ENCODE results near the gene ATXN10.

DNA sequence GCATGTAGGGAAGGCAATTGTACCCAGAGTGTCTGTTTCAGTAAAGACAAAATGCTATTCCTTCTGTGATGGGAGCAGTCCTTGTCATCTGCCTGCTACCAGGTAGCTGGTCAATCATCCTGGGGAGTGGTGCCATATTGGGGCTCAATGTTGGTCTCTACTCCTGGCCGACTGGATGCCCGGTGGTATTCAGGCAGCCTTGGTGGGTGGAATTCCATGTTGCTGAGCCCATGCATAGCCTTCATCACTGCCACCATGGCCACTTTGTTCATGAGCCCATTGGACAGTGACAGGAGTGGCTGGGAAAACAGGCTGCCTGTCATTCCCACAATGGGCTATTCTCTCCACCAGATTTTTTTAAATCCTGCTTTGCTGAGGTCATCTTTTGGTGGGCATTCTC is 184.3 kb downstream of the ATXN10 start:
- TF ChIP-seq, protein P1, sequence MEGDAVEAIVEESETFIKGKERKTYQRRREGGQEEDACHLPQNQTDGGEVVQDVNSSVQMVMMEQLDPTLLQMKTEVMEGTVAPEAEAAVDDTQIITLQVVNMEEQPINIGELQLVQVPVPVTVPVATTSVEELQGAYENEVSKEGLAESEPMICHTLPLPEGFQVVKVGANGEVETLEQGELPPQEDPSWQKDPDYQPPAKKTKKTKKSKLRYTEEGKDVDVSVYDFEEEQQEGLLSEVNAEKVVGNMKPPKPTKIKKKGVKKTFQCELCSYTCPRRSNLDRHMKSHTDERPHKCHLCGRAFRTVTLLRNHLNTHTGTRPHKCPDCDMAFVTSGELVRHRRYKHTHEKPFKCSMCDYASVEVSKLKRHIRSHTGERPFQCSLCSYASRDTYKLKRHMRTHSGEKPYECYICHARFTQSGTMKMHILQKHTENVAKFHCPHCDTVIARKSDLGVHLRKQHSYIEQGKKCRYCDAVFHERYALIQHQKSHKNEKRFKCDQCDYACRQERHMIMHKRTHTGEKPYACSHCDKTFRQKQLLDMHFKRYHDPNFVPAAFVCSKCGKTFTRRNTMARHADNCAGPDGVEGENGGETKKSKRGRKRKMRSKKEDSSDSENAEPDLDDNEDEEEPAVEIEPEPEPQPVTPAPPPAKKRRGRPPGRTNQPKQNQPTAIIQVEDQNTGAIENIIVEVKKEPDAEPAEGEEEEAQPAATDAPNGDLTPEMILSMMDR (conservative IDR thresholded peaks at IDR 0.05), result no peak
- TF ChIP-seq ZFX (IDR thresholded peaks at IDR 0.05), result no peak
